Erythroblast (primary cell): ENCODE measurements around the gene ASTL.

Experiments
- GATA1 ChIP-seq: IDR thresholded peaks from 2 replicates; pipeline ENCODE4 v1.6.1; 2011; ENCODE audit warnings: low read depth, mild to moderate bottlenecking, control low read depth, low read length, moderate library complexity
- POLR2A ChIP-seq: IDR thresholded peaks from 2 replicates; pipeline ENCODE4 v1.6.1; 2011; ENCODE audit warnings: mild to moderate bottlenecking, low read length

DNA sequence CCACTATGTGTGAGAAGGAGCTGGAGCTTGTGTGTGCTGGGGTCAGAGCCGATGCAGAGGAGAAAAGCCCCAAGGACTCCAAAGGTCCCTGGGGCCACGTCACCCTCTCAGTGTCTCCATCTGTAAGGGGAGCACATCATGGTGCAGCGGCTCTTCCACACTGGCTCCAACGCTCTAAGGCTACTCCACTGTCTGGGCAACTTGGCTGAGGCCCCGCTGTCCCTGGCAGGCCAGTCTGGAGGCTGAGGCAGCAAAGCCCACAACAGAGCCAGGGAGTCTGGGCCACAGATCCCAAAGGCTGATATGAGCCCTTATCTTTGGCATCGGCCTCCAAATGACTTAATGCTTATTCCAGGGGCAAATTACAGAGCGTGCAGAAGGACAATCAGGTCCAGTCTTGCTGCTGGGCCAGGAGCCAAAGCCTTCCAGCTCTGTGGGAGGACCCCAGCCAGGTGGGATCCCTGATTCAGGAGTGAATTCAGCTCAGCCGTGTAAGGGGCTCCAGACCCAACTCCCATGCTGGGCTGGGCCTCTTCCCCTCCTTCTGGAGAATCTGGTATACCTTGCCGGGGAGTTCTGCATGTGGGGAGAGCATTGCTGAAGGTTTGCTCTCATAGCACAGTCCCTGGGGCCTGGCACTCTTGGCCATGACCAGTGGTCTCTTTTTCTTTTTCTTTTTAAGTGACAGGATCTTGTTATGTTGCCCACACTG is 8.7 kb upstream of the ASTL start:
- no peak for TF ChIP-seq POLR2A
- TF ChIP-seq GATA1, result no peak
